K562 (cell line): Measurements from ENCODE around the gene FAM98C. TPM values are rescaled to one million over a fixed set of nuclear protein-coding genes. Genes with fewer than 3 reads are reported as not detected.
A peak's percentile ranks its signal among the peaks of the same experiment; 100 is the strongest.

Source experiments
- ADNP ChIP-seq: fragments of 200-800 bp; sonication (Bioruptor generic); IDR thresholded peaks from 2 replicates; pipeline ENCODE4 v1.6.1; 2016; ENCODE audit warnings: missing genetic modification characterization, missing compliant biosample characterization
- ATF1 ChIP-seq, 2 experiments: fragments of 450-650 bp in 1 of 2; IDR thresholded peaks; 2 replicates each; pipeline ENCODE4 v1.6.1; 2016; ENCODE audit warnings: missing compliant biosample characterization in 1 of 2, missing genetic modification characterization in 1 of 2
- CC2D1A ChIP-seq: fragments of 450-650 bp; IDR thresholded peaks from 2 replicates; pipeline ENCODE4 v1.6.1; 2017; ENCODE audit warnings: mild to moderate bottlenecking
- ELF4 ChIP-seq: fragments of 450-650 bp; formaldehyde crosslinking; IDR thresholded peaks from 2 replicates; pipeline ENCODE4 v1.4.0; 2022; ENCODE audit warnings: missing genetic modification characterization
- ETV1 ChIP-seq: fragments of 450-650 bp; conservative IDR thresholded peaks from 2 replicates; pipeline ENCODE4 v1.6.1; 2016; ENCODE audit warnings: missing genetic modification characterization, control low read depth, low read depth, missing compliant biosample characterization
- ETV5 ChIP-seq: sonication (generic); formaldehyde crosslinking; IDR thresholded peaks from 2 replicates; pipeline ENCODE4 v1.4.0; 2020; ENCODE audit warnings: low read depth, mild to moderate bottlenecking, missing genetic modification reagents
- HDAC3 ChIP-seq: fragments of 450-650 bp; IDR thresholded peaks from 2 replicates; pipeline ENCODE4 v1.6.1; 2018; ENCODE audit warnings: borderline replicate concordance, mild to moderate bottlenecking, moderate library complexity; ENCODE audit not compliant: partially characterized antibody
- MAX ChIP-seq: sonication (generic); formaldehyde crosslinking; IDR thresholded peaks from 2 replicates; pipeline ENCODE4 v1.9.0; 2022; ENCODE audit warnings: mild to moderate bottlenecking, missing genetic modification reagents
- MEF2A ChIP-seq: IDR thresholded peaks from 2 replicates; pipeline ENCODE4 v1.6.1; 2011; ENCODE audit warnings: low read depth, mild to moderate bottlenecking, low read length, moderate library complexity; ENCODE audit not compliant: control insufficient read depth
- MLLT1 ChIP-seq, 2 experiments: fragments of 450-650 bp; IDR thresholded peaks; 2 replicates each; pipeline ENCODE4 v1.6.1; 2016
- NCOA2 ChIP-seq, 2 experiments: fragments of 450-650 bp; IDR thresholded peaks; 2 replicates each; pipeline ENCODE4 v1.6.1; 2018; ENCODE audit warnings: mild to moderate bottlenecking in 2 of 2, moderate library complexity in 1 of 2; ENCODE audit not compliant: partially characterized antibody in 2 of 2
- TAF15 ChIP-seq: fragments of 200-400 bp; formaldehyde crosslinking; IDR thresholded peaks from 2 replicates; pipeline ENCODE4 v1.6.1; 2017; ENCODE audit warnings: mild to moderate bottlenecking, low read depth, low read length, moderate library complexity
- TCF7L2 ChIP-seq: fragments of 150-350 bp; IDR thresholded peaks from 2 replicates; pipeline ENCODE4 v1.6.1; 2016; ENCODE audit warnings: low read depth, mild to moderate bottlenecking, low read length, moderate library complexity
- ZKSCAN8 ChIP-seq: fragments of 200-800 bp; sonication (Bioruptor generic); IDR thresholded peaks from 2 replicates; pipeline ENCODE4 v1.6.1; 2016; ENCODE audit warnings: missing genetic modification characterization, missing compliant biosample characterization
- ZNF586 ChIP-seq: fragments of 450-650 bp; formaldehyde crosslinking; conservative IDR thresholded peaks from 2 replicates; pipeline ENCODE4 v1.4.0; 2020; ENCODE audit warnings: mild to moderate bottlenecking, moderate library complexity
- ZNF76 ChIP-seq: fragments of 250-450 bp; sonication (Bioruptor Pico); IDR thresholded peaks from 2 replicates; pipeline ENCODE4 v1.4.0; 2020; ENCODE audit warnings: mild to moderate bottlenecking, moderate library complexity, borderline replicate concordance
- polyA plus RNA-seq, 8 experiments: library from polyadenylated mRNA; depleted of rRNA in 4 of 8; stranded (reverse) in 5 of 8; unstranded in 3 of 8; fragments of >200 nt; fragmentation: Nextera tagmentation in 2 of 8; fragmentation: Illumina TruSeq in 1 of 8; extraction: Ambion mirVana in 2 of 8; extraction: Trizol in 1 of 8; gene quantifications; 2 replicates each; pipeline versions ENCODE4 v1.2.1 to v1.2.3, GENCODE V29; 2011 to 2014; ENCODE audit warnings: inconsistent platforms in 1 of 8, missing spikeins in 1 of 8
- total RNA-seq, 7 experiments: library from RNA; depleted of rRNA in 6 of 7; stranded (reverse); fragments of >200 nt in 6 of 7; fragmentation: Illumina TruSeq in 2 of 7; extraction: Trizol in 2 of 7; gene quantifications; 2 replicates each; pipeline versions ENCODE4 v1.2.1 to v1.2.3, GENCODE V29; 2011 to 2021; ENCODE audit warnings: low replicate concordance in 1 of 7
- TF ChIP-seq, protein P1 (sequence below), 2 experiments: fragments of 150-350 bp in 1 of 2; IDR thresholded peaks; 2 replicates each; pipeline ENCODE4 v1.6.1; 2012 to 2016; ENCODE audit warnings: low read depth in 2 of 2, low read length in 2 of 2, mild to moderate bottlenecking in 1 of 2, moderate library complexity in 1 of 2
- TF ChIP-seq, protein P2 (sequence below), 2 experiments: IDR thresholded peaks in 1 of 2; conservative IDR thresholded peaks in 1 of 2; 2 replicates each; pipeline ENCODE4 v1.6.1; 2016; ENCODE audit warnings: low read depth in 2 of 2, mild to moderate bottlenecking in 1 of 2, missing compliant biosample characterization in 1 of 2, missing genetic modification characterization in 1 of 2, moderate library complexity in 1 of 2

FAM98C gene
- total and polyA plus RNA-seq, 9 of the 15 experiments (the other 6 are each of a cell fraction or from before 2014, with no cell fraction given), result 1.7 to 43.8 (median 13.7) TPM

DNA sequence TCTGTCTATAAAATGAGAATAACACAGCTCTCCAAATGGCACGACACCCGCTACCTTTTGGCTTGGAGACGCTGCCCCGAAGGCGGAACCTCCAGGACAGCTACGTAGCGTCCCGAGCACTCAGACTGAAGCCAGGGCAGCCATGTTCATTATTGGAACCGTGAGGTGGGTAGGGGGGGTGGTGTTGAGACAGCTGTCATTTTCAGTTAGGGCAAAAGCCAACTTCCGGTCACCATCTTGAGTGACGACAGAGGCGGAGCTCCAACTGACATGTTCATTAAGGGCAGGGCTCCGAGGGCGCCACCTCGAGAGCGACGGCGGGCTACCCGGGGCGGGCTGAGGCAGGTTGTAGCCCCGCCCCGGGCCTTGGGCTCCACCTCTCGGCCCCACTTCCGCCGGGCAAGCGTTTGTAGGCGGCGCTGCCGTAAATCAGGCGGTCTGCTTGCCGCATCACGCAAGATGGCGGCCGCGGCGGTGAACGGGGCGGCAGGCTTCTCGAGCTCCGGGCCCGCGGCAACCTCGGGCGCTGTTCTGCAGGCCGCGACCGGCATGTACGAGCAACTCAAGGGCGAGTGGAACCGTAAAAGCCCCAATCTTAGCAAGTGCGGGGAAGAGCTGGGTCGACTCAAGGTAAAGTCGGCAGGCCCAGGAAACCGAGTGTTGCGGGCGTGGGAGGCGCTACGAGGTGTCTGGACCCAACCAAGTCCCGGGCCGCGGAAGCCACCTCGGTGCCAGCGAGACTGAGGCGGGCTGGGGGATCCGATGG, 28.4 kb upstream of the FAM98C start, which contains the start of gene PSMD8 (continued):
- peak in 1 of 2 experiments; percentile 73; a peak in 2 of 4 replicates for TF ChIP-seq MLLT1 (IDR thresholded peaks at IDR 0.05)
- TF ChIP-seq CC2D1A, result no peak
- peak; percentile 92 for TF ChIP-seq ETV1
- no peak for TF ChIP-seq ELF4
- peak; percentile 64 for TF ChIP-seq ETV5 (CRISPR knock-in tag)
- no peak for TF ChIP-seq ADNP (tag)
- TF ChIP-seq, protein P1, sequence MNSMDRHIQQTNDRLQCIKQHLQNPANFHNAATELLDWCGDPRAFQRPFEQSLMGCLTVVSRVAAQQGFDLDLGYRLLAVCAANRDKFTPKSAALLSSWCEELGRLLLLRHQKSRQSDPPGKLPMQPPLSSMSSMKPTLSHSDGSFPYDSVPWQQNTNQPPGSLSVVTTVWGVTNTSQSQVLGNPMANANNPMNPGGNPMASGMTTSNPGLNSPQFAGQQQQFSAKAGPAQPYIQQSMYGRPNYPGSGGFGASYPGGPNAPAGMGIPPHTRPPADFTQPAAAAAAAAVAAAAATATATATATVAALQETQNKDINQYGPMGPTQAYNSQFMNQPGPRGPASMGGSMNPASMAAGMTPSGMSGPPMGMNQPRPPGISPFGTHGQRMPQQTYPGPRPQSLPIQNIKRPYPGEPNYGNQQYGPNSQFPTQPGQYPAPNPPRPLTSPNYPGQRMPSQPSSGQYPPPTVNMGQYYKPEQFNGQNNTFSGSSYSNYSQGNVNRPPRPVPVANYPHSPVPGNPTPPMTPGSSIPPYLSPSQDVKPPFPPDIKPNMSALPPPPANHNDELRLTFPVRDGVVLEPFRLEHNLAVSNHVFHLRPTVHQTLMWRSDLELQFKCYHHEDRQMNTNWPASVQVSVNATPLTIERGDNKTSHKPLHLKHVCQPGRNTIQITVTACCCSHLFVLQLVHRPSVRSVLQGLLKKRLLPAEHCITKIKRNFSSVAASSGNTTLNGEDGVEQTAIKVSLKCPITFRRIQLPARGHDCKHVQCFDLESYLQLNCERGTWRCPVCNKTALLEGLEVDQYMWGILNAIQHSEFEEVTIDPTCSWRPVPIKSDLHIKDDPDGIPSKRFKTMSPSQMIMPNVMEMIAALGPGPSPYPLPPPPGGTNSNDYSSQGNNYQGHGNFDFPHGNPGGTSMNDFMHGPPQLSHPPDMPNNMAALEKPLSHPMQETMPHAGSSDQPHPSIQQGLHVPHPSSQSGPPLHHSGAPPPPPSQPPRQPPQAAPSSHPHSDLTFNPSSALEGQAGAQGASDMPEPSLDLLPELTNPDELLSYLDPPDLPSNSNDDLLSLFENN (IDR thresholded peaks at IDR 0.05; ENCODE audit: low read depth in 2 of 2, low read length in 2 of 2), result peak in 1 of 2 experiments; percentile 15; a peak in 1 of 4 replicates
- peak; percentile 15; the same call in 1 of the 2 replicates for TF ChIP-seq ATF1 (CRISPR knock-in tag; IDR thresholded peaks at IDR 0.05)
- TF ChIP-seq ATF1 (tag; IDR thresholded peaks at IDR 0.05), result peak; percentile 98
- TF ChIP-seq MAX (CRISPR knock-in tag), result peak; percentile 78
- TF ChIP-seq MEF2A, result no peak
- no peak for TF ChIP-seq ZNF586 (CRISPR knock-in tag)
- no peak for TF ChIP-seq ZKSCAN8 (CRISPR knock-in tag)
- TF ChIP-seq, protein P2, sequence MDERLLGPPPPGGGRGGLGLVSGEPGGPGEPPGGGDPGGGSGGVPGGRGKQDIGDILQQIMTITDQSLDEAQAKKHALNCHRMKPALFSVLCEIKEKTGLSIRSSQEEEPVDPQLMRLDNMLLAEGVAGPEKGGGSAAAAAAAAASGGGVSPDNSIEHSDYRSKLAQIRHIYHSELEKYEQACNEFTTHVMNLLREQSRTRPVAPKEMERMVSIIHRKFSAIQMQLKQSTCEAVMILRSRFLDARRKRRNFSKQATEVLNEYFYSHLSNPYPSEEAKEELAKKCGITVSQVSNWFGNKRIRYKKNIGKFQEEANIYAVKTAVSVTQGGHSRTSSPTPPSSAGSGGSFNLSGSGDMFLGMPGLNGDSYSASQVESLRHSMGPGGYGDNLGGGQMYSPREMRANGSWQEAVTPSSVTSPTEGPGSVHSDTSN (CRISPR knock-in tag; IDR thresholded peaks at IDR 0.05; ENCODE audit: low read depth), result peak; percentile 30; the same call in 1 of the 2 replicates
- TF ChIP-seq, protein P2 (tag; conservative IDR thresholded peaks at IDR 0.05; ENCODE audit: low read depth), result peak; percentile 79
- no peak for TF ChIP-seq NCOA2 (IDR thresholded peaks at IDR 0.05; ENCODE audit: partially characterized antibody in 2 of 2)
- no peak for TF ChIP-seq TCF7L2
- TF ChIP-seq HDAC3, result no peak
- no peak for TF ChIP-seq TAF15
- TF ChIP-seq ZNF76 (CRISPR knock-in tag), result no peak
